H1 (cell line): ENCODE results near the gene MSL3B.

Experiments used
- CTCF ChIA-PET: fragments of 300-600 bp; sonication (Branson Sonifier 250); formaldehyde crosslinking; loops from one replicate; lab custom pipeline; 2021; ENCODE audit not compliant: partially characterized antibody; lab: Charles Lee
- POLR2A ChIA-PET: fragments of 300-600 bp; sonication (Branson Sonifier 250); formaldehyde crosslinking; loops from one replicate; lab custom pipeline; 2021; ENCODE audit warnings: inconsistent platforms; ENCODE audit not compliant: partially characterized antibody; lab: Charles Lee
- DNase-seq, 2 experiments: peaks; one replicate each; pipeline versions ENCODE4 v3.0.0 to v3.0.0-alpha.2; 2010 to 2022; ENCODE audit warnings: low spot score in 2 of 2, low read depth in 1 of 2, mixed read lengths in 1 of 2
- FAIRE-seq: peaks from 2 replicates; lab custom pipeline; 2011; peaks lifted over from hg19 to GRCh38; lab: Jason Lieb, UNC
- H2AFZ ChIP-seq: 2 replicates; pipeline ENCODE4 v1.8.1; 2012; ENCODE audit warnings: low read length, inconsistent platforms
- H2AK5ac ChIP-seq: 2 replicates; pipeline ENCODE4 v1.6.1; 2013; ENCODE audit warnings: low read depth, low read length
- H2BK120ac ChIP-seq: replicated peaks from 2 replicates; pipeline ENCODE3; 2013; ENCODE audit warnings: low read depth, low read length, inconsistent platforms
- H2BK12ac ChIP-seq: 2 replicates; pipeline ENCODE4 v1.6.1; 2013; ENCODE audit warnings: low read depth, low read length
- H2BK15ac ChIP-seq: 2 replicates; pipeline ENCODE4 v1.6.1; 2013; ENCODE audit warnings: low read length
- H2BK20ac ChIP-seq: 2 replicates; pipeline ENCODE4 v1.6.1; 2013; ENCODE audit warnings: low read length
- H2BK5ac ChIP-seq: 2 replicates; pipeline ENCODE4 v1.6.1; 2013; ENCODE audit warnings: low read depth, low read length
- H3K14ac ChIP-seq: 2 replicates; pipeline ENCODE4 v1.6.1; 2013; ENCODE audit warnings: inconsistent platforms; ENCODE audit not compliant: insufficient read length
- H3K18ac ChIP-seq: 2 replicates; pipeline ENCODE4 v1.6.1; 2013; ENCODE audit warnings: low read length; ENCODE audit errors: extremely low read depth
- H3K23ac ChIP-seq: 2 replicates; pipeline ENCODE4 v1.6.1; 2013; ENCODE audit warnings: inconsistent platforms; ENCODE audit not compliant: insufficient read length
- H3K23me2 ChIP-seq: 2 replicates; pipeline ENCODE4 v1.6.1; 2013; ENCODE audit warnings: low read depth, low read length
- H3K27ac ChIP-seq: 2 replicates; pipeline ENCODE4 v1.6.1; 2011; ENCODE audit warnings: low read depth, low read length, inconsistent platforms
- H3K27me3 ChIP-seq, 4 experiments: replicated peaks in 1 of 4; 1 replicate in 1 of 4; 2 replicates in 3 of 4; pipeline versions ENCODE4 v1.6.1 to v1.8.1; 2011 to 2013; ENCODE audit warnings: low read length in 3 of 4, mild to moderate bottlenecking in 3 of 4, inconsistent platforms in 2 of 4, mixed read lengths in 2 of 4, moderate library complexity in 1 of 4; ENCODE audit not compliant: control insufficient read depth in 3 of 4, insufficient read depth in 3 of 4; ENCODE audit errors: extremely low read depth in 1 of 4
- H3K36me3 ChIP-seq, 4 experiments: 2 replicates each; pipeline versions ENCODE4 v1.6.1 to v1.8.1; 2011 to 2013; ENCODE audit warnings: mild to moderate bottlenecking in 4 of 4, low read length in 3 of 4, moderate library complexity in 2 of 4, control low read depth in 1 of 4, inconsistent platforms in 1 of 4; ENCODE audit not compliant: insufficient read depth in 4 of 4, control insufficient read depth in 2 of 4
- H3K4ac ChIP-seq: replicated peaks from 2 replicates; pipeline ENCODE3; 2013; ENCODE audit warnings: low read length, low read depth, mixed read lengths, inconsistent platforms; ENCODE audit not compliant: insufficient read length
- H3K4me1 ChIP-seq, 4 experiments: replicated peaks in 1 of 4; 1 replicate in 1 of 4; 2 replicates in 3 of 4; pipeline versions ENCODE4 v1.6.1 to v1.8.1; 2011 to 2013; ENCODE audit warnings: low read length in 3 of 4, inconsistent platforms in 2 of 4, mixed read lengths in 1 of 4; ENCODE audit not compliant: insufficient read depth in 4 of 4, control insufficient read depth in 3 of 4
- H3K4me2 ChIP-seq, 2 experiments: 2 replicates each; pipeline versions ENCODE4 v1.6.1 to v1.8.1; 2011 to 2013; ENCODE audit warnings: low read depth in 2 of 2, low read length in 2 of 2, control low read depth in 1 of 2, inconsistent platforms in 1 of 2, mild to moderate bottlenecking in 1 of 2; ENCODE audit not compliant: insufficient read depth in 1 of 2
- H3K4me3 ChIP-seq, 4 experiments: fragments of 200-600, 300-600 bp in 1 of 4; sonication (generic), shearing (Covaris generic), sonication (Bioruptor Twin) in 1 of 4; 2 replicates each; pipeline versions ENCODE4 v1.5.1 to v1.8.1; 2011 to 2016; ENCODE audit warnings: low read length in 4 of 4, low read depth in 3 of 4, control low read depth in 2 of 4, inconsistent platforms in 2 of 4, mild to moderate bottlenecking in 2 of 4, mixed read lengths in 1 of 4, moderate library complexity in 1 of 4; ENCODE audit not compliant: insufficient read depth in 2 of 4; ENCODE audit errors: extremely low read depth in 1 of 4
- H3K56ac ChIP-seq: replicated peaks from 2 replicates; pipeline ENCODE3; 2013; ENCODE audit warnings: low read depth, mild to moderate bottlenecking, mixed read lengths, low read length, inconsistent platforms; ENCODE audit not compliant: insufficient read length
- H3K79me1 ChIP-seq: 2 replicates; pipeline ENCODE4 v1.6.1; 2013; ENCODE audit warnings: low read depth, low read length, control low read depth
- H3K79me2 ChIP-seq, 2 experiments: 2 replicates each; pipeline versions ENCODE4 v1.6.1 to v1.8.1; 2012 to 2013; ENCODE audit warnings: low read length in 2 of 2, mild to moderate bottlenecking in 2 of 2, inconsistent platforms in 1 of 2; ENCODE audit not compliant: insufficient read depth in 2 of 2, control insufficient read depth in 1 of 2
- H3K9ac ChIP-seq, 4 experiments: replicated peaks in 1 of 4; 1 replicate in 1 of 4; 2 replicates in 3 of 4; pipeline versions ENCODE4 v1.6.1 to v1.8.1; 2011 to 2013; ENCODE audit warnings: low read depth in 3 of 4, low read length in 3 of 4, control low read depth in 2 of 4, mild to moderate bottlenecking in 2 of 4, moderate library complexity in 2 of 4, inconsistent platforms in 1 of 4; ENCODE audit errors: extremely low read depth in 1 of 4
- H3K9me3 ChIP-seq, 2 experiments: 2 replicates each; pipeline versions ENCODE4 v1.6.1 to v1.8.1; 2012 to 2013; ENCODE audit warnings: mild to moderate bottlenecking in 2 of 2, moderate library complexity in 2 of 2, control low read depth in 1 of 2, inconsistent platforms in 1 of 2, low read depth in 1 of 2, low read length in 1 of 2, mixed read lengths in 1 of 2; ENCODE audit not compliant: insufficient read depth in 2 of 2
- H4K20me1 ChIP-seq, 2 experiments: replicated peaks in 1 of 2; 2 replicates each; pipeline versions ENCODE3 to v1.8.1; 2011 to 2013; ENCODE audit warnings: inconsistent platforms in 2 of 2, low read length in 2 of 2, mild to moderate bottlenecking in 1 of 2; ENCODE audit not compliant: insufficient read depth in 2 of 2, control insufficient read depth in 1 of 2
- H4K5ac ChIP-seq: 2 replicates; pipeline ENCODE4 v1.6.1; 2013; ENCODE audit warnings: low read length, low read depth, mixed read lengths, inconsistent platforms; ENCODE audit not compliant: insufficient read length
- H4K8ac ChIP-seq: 2 replicates; pipeline ENCODE4 v1.8.0; 2013; ENCODE audit warnings: mild to moderate bottlenecking, moderate library complexity, low read length, inconsistent platforms; ENCODE audit not compliant: insufficient read depth; ENCODE audit errors: extremely low read depth
- H4K91ac ChIP-seq: replicated peaks from 2 replicates; pipeline ENCODE3; 2013; ENCODE audit warnings: low read length, mixed read lengths, inconsistent platforms; ENCODE audit not compliant: insufficient read length
- CBX5 ChIP-seq: fragments of 300-800, 300-1000 bp; sonication (generic); IDR thresholded peaks from 2 replicates; pipeline ENCODE4 v1.7.1; 2016; ENCODE audit warnings: antibody characterized with exemption, low read length, low read depth
- CBX8 ChIP-seq: fragments of 300-800, 300-1000 bp; sonication (generic); IDR thresholded peaks from 2 replicates; pipeline ENCODE4 v1.7.1; 2016; ENCODE audit warnings: low read depth, low read length, borderline replicate concordance
- CREB1 ChIP-seq: IDR thresholded peaks from 2 replicates; pipeline ENCODE4 v1.6.1; 2012; ENCODE audit warnings: inconsistent platforms
- RFX5 ChIP-seq: IDR thresholded peaks from 2 replicates; pipeline ENCODE4 v1.6.1; 2011; ENCODE audit warnings: low read depth, low read length, improper control_type of control experiment, borderline replicate concordance
- SP1 ChIP-seq: IDR thresholded peaks from 2 replicates; pipeline ENCODE4 v1.6.1; 2011; ENCODE audit warnings: low read depth, low read length
- SP2 ChIP-seq: IDR thresholded peaks from 2 replicates; pipeline ENCODE4 v1.6.1; 2012; ENCODE audit warnings: mild to moderate bottlenecking, low read length, inconsistent platforms
- TCF12 ChIP-seq: IDR thresholded peaks from 2 replicates; pipeline ENCODE4 v1.6.1; 2011; ENCODE audit warnings: low read depth, mild to moderate bottlenecking, low read length
- TEAD4 ChIP-seq: IDR thresholded peaks from 2 replicates; pipeline ENCODE4 v1.6.1; 2012; ENCODE audit warnings: low read depth, low read length, inconsistent platforms, mixed read lengths
- YY1 ChIP-seq: IDR thresholded peaks from 2 replicates; pipeline ENCODE4 v1.6.1; 2011; ENCODE audit warnings: low read depth, mild to moderate bottlenecking, low read length
- WGBS, 2 experiments: shearing (Covaris generic) in 1 of 2; methylation state at CpG; one replicate each; pipeline versions ENCODE4 v1.1.6 to v1.1.7; 2013 to 2015; ENCODE audit warnings: low lambda C conversion rate in 2 of 2, mixed read lengths in 2 of 2, inconsistent platforms in 1 of 2, low coverage in 1 of 2, missing lambda C conversion rate in 1 of 2; ENCODE audit not compliant: insufficient replicate concordance in 2 of 2, insufficient coverage in 1 of 2, insufficient read length in 1 of 2; ENCODE audit errors: extremely low coverage in 1 of 2, missing lambda C conversion rate in 1 of 2; 5-methylcytosine and 5-hydroxymethylcytosine counted together
- TF ChIP-seq, protein P1 (sequence below), 3 experiments: IDR thresholded peaks; 1 replicate in 2 of 3; 2 replicates in 1 of 3; pipeline versions ENCODE4 v1.5.1 to v1.6.1; 2011; ENCODE audit warnings: low read length in 3 of 3, mild to moderate bottlenecking in 3 of 3, inconsistent platforms in 2 of 3, low read depth in 1 of 3, moderate library complexity in 1 of 3; ENCODE audit not compliant: insufficient read depth in 1 of 3; ENCODE audit errors: control extremely low read depth in 1 of 3
- TF ChIP-seq, protein P2 (sequence below): IDR thresholded peaks from 2 replicates; pipeline ENCODE4 v1.6.1; 2011; ENCODE audit warnings: low read depth, mild to moderate bottlenecking, low read length; ENCODE audit not compliant: insufficient read depth

The MSL3B gene

DNA sequence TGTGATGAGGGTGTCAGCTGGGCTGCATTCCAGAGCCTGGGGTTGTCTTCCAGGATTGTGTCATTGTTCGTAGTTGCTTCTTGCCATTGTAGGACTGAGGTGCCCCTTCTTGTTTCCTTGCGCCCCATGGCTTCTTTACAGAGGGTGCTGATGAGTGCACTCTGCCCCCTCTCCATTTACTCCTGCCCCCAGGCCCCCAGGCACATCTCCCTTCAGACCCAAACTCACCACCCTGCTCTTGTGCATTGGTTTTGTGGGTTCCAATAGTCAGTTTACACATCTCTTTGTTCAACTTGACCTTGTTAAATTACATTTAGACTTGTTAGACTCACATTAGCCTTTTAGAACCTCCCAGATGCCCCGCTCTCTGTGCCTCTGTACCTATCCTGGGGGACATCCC, 47.0 kb downstream of the MSL3B start:
- no peak overlapping the region for H2BK5ac ChIP-seq
- POLR2A ChIA-PET: no interaction called here
- no peak overlapping the region for H3K56ac ChIP-seq
- no peak overlapping the region for H2BK12ac ChIP-seq
- H3K23ac ChIP-seq: no peak overlapping the region
- TF ChIP-seq, protein P1, sequence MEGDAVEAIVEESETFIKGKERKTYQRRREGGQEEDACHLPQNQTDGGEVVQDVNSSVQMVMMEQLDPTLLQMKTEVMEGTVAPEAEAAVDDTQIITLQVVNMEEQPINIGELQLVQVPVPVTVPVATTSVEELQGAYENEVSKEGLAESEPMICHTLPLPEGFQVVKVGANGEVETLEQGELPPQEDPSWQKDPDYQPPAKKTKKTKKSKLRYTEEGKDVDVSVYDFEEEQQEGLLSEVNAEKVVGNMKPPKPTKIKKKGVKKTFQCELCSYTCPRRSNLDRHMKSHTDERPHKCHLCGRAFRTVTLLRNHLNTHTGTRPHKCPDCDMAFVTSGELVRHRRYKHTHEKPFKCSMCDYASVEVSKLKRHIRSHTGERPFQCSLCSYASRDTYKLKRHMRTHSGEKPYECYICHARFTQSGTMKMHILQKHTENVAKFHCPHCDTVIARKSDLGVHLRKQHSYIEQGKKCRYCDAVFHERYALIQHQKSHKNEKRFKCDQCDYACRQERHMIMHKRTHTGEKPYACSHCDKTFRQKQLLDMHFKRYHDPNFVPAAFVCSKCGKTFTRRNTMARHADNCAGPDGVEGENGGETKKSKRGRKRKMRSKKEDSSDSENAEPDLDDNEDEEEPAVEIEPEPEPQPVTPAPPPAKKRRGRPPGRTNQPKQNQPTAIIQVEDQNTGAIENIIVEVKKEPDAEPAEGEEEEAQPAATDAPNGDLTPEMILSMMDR (IDR thresholded peaks at IDR 0.05; ENCODE audit: control extremely low read depth in 1 of 3, insufficient read depth in 1 of 3, low read depth in 1 of 3, low read length in 3 of 3): no peak
- TF ChIP-seq TEAD4 (no peak), CBX5 (no peak), YY1 (no peak), CBX8 (no peak), CREB1 (no peak), SP1 (no peak), SP2 (no peak), RFX5 (no peak), TCF12 (no peak)
- TF ChIP-seq, protein P2, sequence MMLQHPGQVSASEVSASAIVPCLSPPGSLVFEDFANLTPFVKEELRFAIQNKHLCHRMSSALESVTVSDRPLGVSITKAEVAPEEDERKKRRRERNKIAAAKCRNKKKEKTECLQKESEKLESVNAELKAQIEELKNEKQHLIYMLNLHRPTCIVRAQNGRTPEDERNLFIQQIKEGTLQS: no peak
- TF ChIP-seq, all 59 proteins: peak for 0
- Histone ChIP-seq H3K27me3 (no peaks in the 10 kb centered on the region), H3K79me1 (no peaks in the 10 kb centered on the region), H3K4me1 (no peaks in the 10 kb centered on the region), H3K79me2 (no peaks in the 10 kb centered on the region), H3K27ac (no peak overlapping the region), H2BK20ac (no peak overlapping the region), H4K5ac (no peak overlapping the region), H4K20me1 (no peaks in the 10 kb centered on the region), H3K4me2 (no peak overlapping the region), H4K91ac (no peak overlapping the region), H2AK5ac (no peak overlapping the region), H3K14ac (no peak overlapping the region), H3K9ac (no peak overlapping the region), H3K4me3 (no peak overlapping the region), H3K18ac (no peak overlapping the region), H4K8ac (no peak overlapping the region), H3K4ac (no peak overlapping the region), H3K23me2 (no peaks in the 10 kb centered on the region), H3K36me3 (no peaks in the 10 kb centered on the region), H2BK120ac (no peak overlapping the region), H2AFZ (no peak overlapping the region), H2BK15ac (no peak overlapping the region), H3K9me3 (no peaks in the 10 kb centered on the region)
- CTCF ChIA-PET: interaction anchor here (0.7 to 2.0 kb wide), 5 partner anchors 11 to 518 kb away, joined by 3 to 6 read pairs (median 3); no protein-coding TSS in a partner anchor
- FAIRE-seq (no peak), DNase-seq (no peak)
- WGBS, 2 experiments: 80% methylated on average over 3 of the region's 3 CpGs; no CpG with 5 or more reads in 1 of the 2 experiments
